Natural killer cell (primary cell): ENCODE measurements around the gene SEPHS1. TPM values are rescaled to one million over a fixed set of nuclear protein-coding genes. Genes with fewer than 3 reads are reported as not detected.
"Not testable (repeated sequence)": the region's sequence is repeated elsewhere in the genome, so short reads cannot be mapped to it uniquely, and the experiment has no call there.

ENCODE experiments used
- ATAC-seq, 3 donors: fragments of 150-1000 bp in 2 of 3; fragments of 200-7000 bp in 1 of 3; cut with Tn5 transposase; 1 replicate in 1 of 3; 2 replicates in 2 of 3; pipeline ENCODE4 v1.10.0; 2021; ENCODE audit warnings: mild to moderate bottlenecking in 2 of 3, moderate library complexity in 2 of 3
- DNase-seq, 2 donors: peaks; one replicate each; pipeline versions ENCODE4 v3.0.0 to v3.0.0-alpha.2; 2013 to 2021; ENCODE audit warnings: mixed read lengths in 1 of 2
- H3K27ac ChIP-seq: one replicate; pipeline ENCODE4 v1.5.1; 2013; ENCODE audit warnings: mild to moderate bottlenecking, low read length
- H3K27me3 ChIP-seq: one replicate; pipeline ENCODE4 v1.6.1; 2013; ENCODE audit warnings: low read length; ENCODE audit not compliant: control insufficient read depth, insufficient read depth
- H3K36me3 ChIP-seq: one replicate; pipeline ENCODE4 v1.6.1; 2013; ENCODE audit warnings: low read length; ENCODE audit not compliant: control insufficient read depth, insufficient read depth
- H3K4me1 ChIP-seq: one replicate; pipeline ENCODE4 v1.6.1; 2013; ENCODE audit warnings: low read length; ENCODE audit not compliant: control insufficient read depth, insufficient read depth
- H3K4me3 ChIP-seq: one replicate; pipeline ENCODE4 v1.5.1; 2013; ENCODE audit warnings: low read length
- H3K9me3 ChIP-seq: one replicate; pipeline ENCODE4 v1.6.1; 2013; ENCODE audit warnings: low read length; ENCODE audit not compliant: control insufficient read depth, insufficient read depth
- H3K27ac Mint-ChIP-seq, 2 donors: one replicate each; pipeline ENCODE4 v1.8.0; 2022; ENCODE audit warnings: mild to moderate bottlenecking in 2 of 2, mixed read lengths in 2 of 2, moderate library complexity in 1 of 2
- H3K27me3 Mint-ChIP-seq, 2 donors: one replicate each; pipeline ENCODE4 v1.8.0; 2022; ENCODE audit warnings: low read depth in 2 of 2, mixed read lengths in 2 of 2
- H3K36me3 Mint-ChIP-seq: one replicate; pipeline ENCODE4 v1.8.0; 2022; ENCODE audit warnings: mixed read lengths
- H3K4me1 Mint-ChIP-seq, 2 donors: one replicate each; pipeline ENCODE4 v1.8.0; 2022; ENCODE audit warnings: mixed read lengths in 2 of 2
- H3K4me3 Mint-ChIP-seq: one replicate; pipeline ENCODE4 v1.8.0; 2022; ENCODE audit warnings: mild to moderate bottlenecking, moderate library complexity, mixed read lengths
- H3K9me3 Mint-ChIP-seq, 2 donors: one replicate each; pipeline ENCODE4 v1.8.0; 2022; ENCODE audit warnings: mixed read lengths in 2 of 2
- WGBS: methylation state at CpG from one replicate; pipeline ENCODE4 v1.1.7; 2013; ENCODE audit warnings: missing lambda C conversion rate; ENCODE audit not compliant: insufficient coverage; 5-methylcytosine and 5-hydroxymethylcytosine counted together
- intact Hi-C: fragments of 100-400 bp; cut with micrococcal nuclease; formaldehyde crosslinking; loops from one replicate; pipeline ENCODE4 v1.14.2; 2022
- total RNA-seq, 4 donors: library from RNA; stranded (reverse); fragments of 120-200 nt in 1 of 4; gene quantifications; one replicate each; pipeline versions ENCODE4 v1.2.3 to v1.2.4, GENCODE V29; 2013 to 2022
- TF ChIP-seq, protein P1 (sequence below): fragments of 200-600 bp; IDR thresholded peaks from one replicate; pipeline ENCODE4 v1.8.0; 2022; ENCODE audit warnings: antibody characterized with exemption

SEPHS1 gene
- total RNA-seq, 3 donors from 2014 or later (not counting 1 experiment from before 2014, with no cell fraction given): 20.4 to 28.2 (median 23.4) TPM

DNA sequence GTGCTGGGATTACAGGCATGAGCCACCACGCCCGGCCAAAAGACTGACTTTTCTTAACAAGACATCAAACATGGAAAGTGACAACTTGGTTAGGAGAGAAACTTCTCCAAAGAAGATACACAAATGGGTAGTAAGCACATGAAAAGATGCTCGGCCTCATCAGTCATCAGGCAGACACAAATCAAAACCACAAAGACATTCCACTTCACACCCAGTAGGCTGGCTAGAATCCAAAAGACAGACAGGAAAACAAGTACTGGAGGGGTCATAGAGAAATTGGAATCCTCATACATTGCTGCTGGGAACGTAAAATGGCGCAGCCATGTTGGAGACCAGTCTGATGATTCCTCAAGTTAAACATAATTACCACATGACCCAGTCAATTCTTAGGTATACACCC lies 16.4 kb downstream of the SEPHS1 start:
- H3K36me3 Mint-ChIP-seq: peaks cover 11% of the 10 kb centered on the region
- TF ChIP-seq, protein P1, sequence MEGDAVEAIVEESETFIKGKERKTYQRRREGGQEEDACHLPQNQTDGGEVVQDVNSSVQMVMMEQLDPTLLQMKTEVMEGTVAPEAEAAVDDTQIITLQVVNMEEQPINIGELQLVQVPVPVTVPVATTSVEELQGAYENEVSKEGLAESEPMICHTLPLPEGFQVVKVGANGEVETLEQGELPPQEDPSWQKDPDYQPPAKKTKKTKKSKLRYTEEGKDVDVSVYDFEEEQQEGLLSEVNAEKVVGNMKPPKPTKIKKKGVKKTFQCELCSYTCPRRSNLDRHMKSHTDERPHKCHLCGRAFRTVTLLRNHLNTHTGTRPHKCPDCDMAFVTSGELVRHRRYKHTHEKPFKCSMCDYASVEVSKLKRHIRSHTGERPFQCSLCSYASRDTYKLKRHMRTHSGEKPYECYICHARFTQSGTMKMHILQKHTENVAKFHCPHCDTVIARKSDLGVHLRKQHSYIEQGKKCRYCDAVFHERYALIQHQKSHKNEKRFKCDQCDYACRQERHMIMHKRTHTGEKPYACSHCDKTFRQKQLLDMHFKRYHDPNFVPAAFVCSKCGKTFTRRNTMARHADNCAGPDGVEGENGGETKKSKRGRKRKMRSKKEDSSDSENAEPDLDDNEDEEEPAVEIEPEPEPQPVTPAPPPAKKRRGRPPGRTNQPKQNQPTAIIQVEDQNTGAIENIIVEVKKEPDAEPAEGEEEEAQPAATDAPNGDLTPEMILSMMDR: no peak
- Histone ChIP-seq H3K27me3 (no peaks in the 10 kb centered on the region), H3K9me3 (no peaks in the 10 kb centered on the region), H3K4me1 (no peaks in the 10 kb centered on the region), H3K4me3 (no peak overlapping the region), H3K27ac (no peak overlapping the region), H3K36me3 (peaks cover 45% of the 10 kb centered on the region)
- H3K27ac Mint-ChIP-seq: no peak overlapping the region
- no peaks in the 10 kb centered on the region for H3K27me3 Mint-ChIP-seq
- ATAC-seq: no peak
- no peaks in the 10 kb centered on the region for H3K9me3 Mint-ChIP-seq
- H3K4me1 Mint-ChIP-seq: no peaks in the 10 kb centered on the region
- no peak overlapping the region for H3K4me3 Mint-ChIP-seq
- no peak for DNase-seq
- intact Hi-C loops: no loop called here
- WGBS: 98% methylated on average over 5 of the region's 5 CpGs

DNA sequence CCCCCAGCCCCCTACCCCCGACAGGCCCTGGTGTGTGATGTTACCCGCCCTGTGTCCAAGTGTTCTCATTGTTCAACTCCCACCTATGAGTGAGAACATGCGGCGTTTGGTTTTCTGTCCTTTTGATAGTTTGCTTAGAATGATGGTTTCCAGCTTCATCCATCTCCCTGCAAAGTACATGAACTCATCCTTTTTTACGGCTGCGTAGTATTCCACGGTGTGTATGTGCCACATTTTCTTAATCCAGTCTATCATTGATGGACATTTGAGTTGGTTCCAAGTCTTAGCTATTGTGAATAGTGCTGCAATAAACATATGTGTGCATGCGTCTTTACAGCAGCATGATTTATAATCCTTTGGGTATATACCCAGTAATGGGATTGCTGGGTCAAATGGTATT lies 17.1 kb downstream of the SEPHS1 start:
- H3K9me3 ChIP-seq, H3K4me3 ChIP-seq, intact Hi-C loops, DNase-seq, H3K4me3 Mint-ChIP-seq, H3K4me1 ChIP-seq, H3K27ac ChIP-seq, H3K27ac Mint-ChIP-seq, ATAC-seq, H3K27me3 Mint-ChIP-seq, H3K9me3 Mint-ChIP-seq, H3K4me1 Mint-ChIP-seq, H3K27me3 ChIP-seq: not testable (repeated sequence)
- H3K36me3 ChIP-seq: peaks cover 52% of the 10 kb centered on the region
- peaks cover 11% of the 10 kb centered on the region for H3K36me3 Mint-ChIP-seq
- 94% methylated on average over 8 of the region's 8 CpGs for WGBS

DNA sequence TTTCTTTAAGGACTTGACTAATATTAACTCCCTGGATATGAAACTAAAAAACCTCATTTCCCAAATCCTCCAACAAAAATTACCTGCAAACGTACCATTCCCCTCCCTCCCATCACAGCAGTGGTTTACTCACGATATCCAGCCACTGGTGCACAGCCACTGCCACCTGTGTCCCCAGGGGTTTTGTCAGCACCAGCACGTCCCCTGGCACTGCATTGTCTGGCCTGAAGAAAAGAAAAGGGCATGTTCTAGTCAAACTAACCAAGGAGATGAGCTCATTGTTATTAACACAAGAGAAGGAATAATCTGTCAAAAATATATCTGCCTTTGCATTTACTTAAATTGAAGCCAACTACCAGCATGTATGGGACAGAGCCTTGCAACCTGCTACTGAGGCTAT lies 18.5 kb downstream of the SEPHS1 start:
- peaks cover 60% of the 10 kb centered on the region for H3K36me3 ChIP-seq
- H3K36me3 Mint-ChIP-seq: peaks cover 11% of the 10 kb centered on the region

GRCh38 chr10:13328613-13329012 lies 19.5 kb downstream of the SEPHS1 start:
- H3K27me3 Mint-ChIP-seq: no peaks in the 10 kb centered on the region
- WGBS: 88% methylated on average over 3 of the region's 10 CpGs
- Histone ChIP-seq H3K4me3 (no peak overlapping the region), H3K27me3 (no peaks in the 10 kb centered on the region), H3K27ac (no peak overlapping the region), H3K36me3 (peaks cover 65% of the 10 kb centered on the region), H3K4me1 (no peaks in the 10 kb centered on the region), H3K9me3 (no peaks in the 10 kb centered on the region)
- ATAC-seq (no peak), DNase-seq (no peak)
- H3K27ac Mint-ChIP-seq: peak overlapping the region in 1 of 2 donors; percentile 2
- intact Hi-C loops: no loop called here
- H3K36me3 Mint-ChIP-seq: peaks cover 11% of the 10 kb centered on the region
- TF ChIP-seq, protein P1: no peak
- H3K4me1 Mint-ChIP-seq: no peaks in the 10 kb centered on the region
- no peaks in the 10 kb centered on the region for H3K9me3 Mint-ChIP-seq
- H3K4me3 Mint-ChIP-seq: no peak overlapping the region

More for the DNA sequence above, 18.5 kb downstream of the SEPHS1 start:
- H3K4me3 Mint-ChIP-seq: no peak overlapping the region
- Histone ChIP-seq H3K4me1 (no peaks in the 10 kb centered on the region), H3K27me3 (no peaks in the 10 kb centered on the region), H3K9me3 (no peaks in the 10 kb centered on the region), H3K4me3 (no peak overlapping the region), H3K27ac (no peak overlapping the region)
- DNase-seq (no peak), ATAC-seq (no peak)
- no peaks in the 10 kb centered on the region for H3K27me3 Mint-ChIP-seq
- H3K27ac Mint-ChIP-seq: no peak overlapping the region
- H3K4me1 Mint-ChIP-seq: no peaks in the 10 kb centered on the region
- H3K9me3 Mint-ChIP-seq: no peaks in the 10 kb centered on the region
- TF ChIP-seq, protein P1: no peak
- intact Hi-C loops: no loop called here
- 81% methylated on average over 3 of the region's 3 CpGs for WGBS
